ENCODE data around the gene TOMM20. TPM values are rescaled to one million over a fixed set of nuclear protein-coding genes. Genes with fewer than 3 reads are reported as not detected.

Gene TOMM20
- total RNA-seq, 1 experiment from 2014 or later = 197 TPM

- Mint-ChIP-seq H3K36me3 (ENCODE audit: insufficient read depth in 1 of 3, low read depth in 3 of 3) (no peaks in the 10 kb centered on the region; a peak in 1 of 7 replicates), H3K9me3 (no peaks in the 10 kb centered on the region; a peak in 1 of 5 replicates), H3K4me1 (peaks cover 36 to 41% of the 10 kb centered on the region in 2 experiments), H3K4me3 (no peak overlapping the region), H3K27ac (peak overlapping the region in 1 of 3 experiments; percentile 98; a peak in 2 of 7 replicates), H3K27me3 (ENCODE audit: low read depth) (peaks cover 1% of the 10 kb centered on the region; the same call in 1 of the 2 replicates)
- no peak overlapping the region for H3K4ac ChIP-seq (ENCODE audit: low read depth, low read length)
- no peak overlapping the region for H4K91ac ChIP-seq (ENCODE audit: insufficient read length, low read depth, low read length)
- no CpG with 5 or more reads among the region's 7 CpGs for WGBS (ENCODE audit: extremely low coverage, insufficient read length, low lambda C conversion rate)
- H3K4me1 ChIP-seq (ENCODE audit: insufficient read depth, low read length) = peaks cover 14% of the 10 kb centered on the region
- no peaks in the 10 kb centered on the region for H3K27me3 ChIP-seq (ENCODE audit: insufficient read depth, low read length)
- no peak overlapping the region for H3K56ac ChIP-seq (ENCODE audit: insufficient read length, low read depth, low read length)
- TF ChIP-seq CTCF (conservative IDR thresholded peaks at IDR 0.05) = no peak
- H2AK5ac ChIP-seq (ENCODE audit: insufficient read length, low read length) = no peak overlapping the region
- no peak overlapping the region for H2BK12ac ChIP-seq (ENCODE audit: insufficient read length, low read depth, low read length)
- no peak overlapping the region for H3K23ac ChIP-seq (ENCODE audit: insufficient read length, low read depth, low read length)
- no peak overlapping the region for H2BK20ac ChIP-seq (ENCODE audit: low read depth, low read length, poor library complexity, severe bottlenecking)
- no peak overlapping the region for H3T11ph ChIP-seq (ENCODE audit: low read length)
- no peak overlapping the region for H4K8ac ChIP-seq (replicated peaks; ENCODE audit: insufficient read length, low read depth, low read length)
- no peak overlapping the region for H2AFZ ChIP-seq (ENCODE audit: low read length)
- H3K79me2 ChIP-seq (ENCODE audit: insufficient read depth, low read length) = no peaks in the 10 kb centered on the region
- H4K20me1 ChIP-seq (ENCODE audit: control insufficient read depth, insufficient read depth, insufficient read length) = no peaks in the 10 kb centered on the region
- no peak overlapping the region for H3K4me2 ChIP-seq (ENCODE audit: insufficient read depth, insufficient read length, low read length)
- H2BK120ac ChIP-seq (ENCODE audit: low read depth, low read length, poor library complexity, severe bottlenecking) = no peak overlapping the region
- no peak overlapping the region for H3K9ac ChIP-seq (ENCODE audit: extremely low read depth, insufficient read length, low read length)
- no peaks in the 10 kb centered on the region for H3K9me3 ChIP-seq (ENCODE audit: control insufficient read depth, low read depth, low read length)
- H2BK5ac ChIP-seq (ENCODE audit: insufficient read length, low read length) = no peak overlapping the region
- H3K79me1 ChIP-seq (ENCODE audit: insufficient read depth, low read depth, low read length, poor library complexity, severe bottlenecking) = no peaks in the 10 kb centered on the region
- H3K27ac ChIP-seq (ENCODE audit: insufficient read length, low read depth, low read length) = no peak overlapping the region
- H3K18ac ChIP-seq (ENCODE audit: insufficient read length, low read depth, low read length) = no peak overlapping the region
- no peak overlapping the region for H4K5ac ChIP-seq (ENCODE audit: insufficient read length, low read depth, low read length)
- DNase-seq = no peak
- H3K23me2 ChIP-seq (ENCODE audit: insufficient read length, low read depth, low read length, poor library complexity, severe bottlenecking) = peaks cover 4% of the 10 kb centered on the region
- H2BK15ac ChIP-seq (ENCODE audit: low read depth, low read length) = no peak overlapping the region
- no peak overlapping the region for H3K14ac ChIP-seq (ENCODE audit: insufficient read depth, low read length)
Observed at GRCh38 chr1:235088907-235089306, 39.7 kb downstream of the TOMM20 start.

Measured in H9 (cell line).